Measurements from ENCODE around the gene DCUN1D1. TPM values are rescaled to one million over a fixed set of nuclear protein-coding genes. Genes with fewer than 3 reads are reported as not detected.

DCUN1D1 gene
- total and polyA plus RNA-seq, 2 of the 13 experiments (the other 11 are each of a cell fraction or from before 2014, with no cell fraction given) = 10.5 to 39.7 TPM

GRCh38 chr3:182913889-182914288, 66.4 kb downstream of the DCUN1D1 start:
- BruUV-seq (replicated peaks) = no TSS peak
- in situ Hi-C loops (cut with HindIII; ENCODE audit: extremely low pct_ligation_motif_present, low pct_unique_long_range_greater_than_20kb) = no loop called here
- POLR2A ChIA-PET = no interaction called here
- TF ChIP-seq ZNF720 (CRISPR knock-in tag; IDR thresholded peaks at IDR 0.05) (no peak), IKZF1 (IDR thresholded peaks at IDR 0.05) (no peak), BHLHE40 (IDR thresholded peaks at IDR 0.05; ENCODE audit: low read length) (no peak), ZBTB46 (CRISPR knock-in tag; IDR thresholded peaks at IDR 0.05; ENCODE audit: borderline replicate concordance) (no peak), ZNF274 (CRISPR knock-in tag; IDR thresholded peaks at IDR 0.05) (no peak), ZFP37 (CRISPR knock-in tag; IDR thresholded peaks at IDR 0.05; ENCODE audit: borderline replicate concordance) (no peak), HNRNPUL1 (IDR thresholded peaks at IDR 0.05; ENCODE audit: low read depth, low read length) (no peak), NFAT5 (CRISPR knock-in tag; IDR thresholded peaks at IDR 0.05) (no peak), PPARG (CRISPR knock-in tag; conservative IDR thresholded peaks at IDR 0.05) (no peak), CENPX (CRISPR knock-in tag; IDR thresholded peaks at IDR 0.05) (no peak), GMEB2 (CRISPR knock-in tag; IDR thresholded peaks at IDR 0.05; ENCODE audit: low read depth) (no peak), ZNF430 (CRISPR knock-in tag; IDR thresholded peaks at IDR 0.05) (no peak), PREB (CRISPR knock-in tag; IDR thresholded peaks at IDR 0.05) (no peak)

More at GRCh38 chr3:182913889-182914288, 66.4 kb downstream of the DCUN1D1 start:
- Histone ChIP-seq H3K9ac (ENCODE audit: insufficient read depth, low read depth, low read length) (no peak overlapping the region), H3K4me3 (replicated peaks in 1 of 3; ENCODE audit: insufficient read depth in 1 of 3, low read depth in 2 of 3, low read length in 3 of 3) (no peak overlapping the region), H3K79me2 (ENCODE audit: insufficient read depth, low read length) (no peaks in the 10 kb centered on the region), H3K4me1 (ENCODE audit: insufficient read depth, low read length) (no peaks in the 10 kb centered on the region), H3K4me2 (ENCODE audit: low read depth, low read length) (no peak overlapping the region), H3K27me3 (ENCODE audit: control insufficient read depth in 1 of 2, insufficient read depth in 2 of 2, low read length in 2 of 2) (no peaks in the 10 kb centered on the region), H3K36me3 (replicated peaks in 1 of 2; ENCODE audit: control insufficient read depth in 1 of 2, insufficient read depth in 2 of 2, low read length in 2 of 2) (peaks cover 2 to 5% of the 10 kb centered on the region in 2 experiments; a peak in 1 of 5 replicates), H3K27ac (ENCODE audit: extremely low read length, insufficient read depth, low read length) (no peak overlapping the region), H3K9me3 (ENCODE audit: low read length) (no peaks in the 10 kb centered on the region), H2AFZ (ENCODE audit: low read length) (no peak overlapping the region), H4K20me1 (ENCODE audit: insufficient read depth, low read length) (no peaks in the 10 kb centered on the region)
- CTCF ChIA-PET (ENCODE audit: low intra/inter-chr PET ratio, low total read pairs) = no interaction called here
- no peak for FAIRE-seq
- DNase-seq (ENCODE audit: low spot score) = no peak
- WGBS (ENCODE audit: low lambda C conversion rate) = 96% methylated on average over 4 of the region's 4 CpGs
- intact Hi-C loops (cut with micrococcal nuclease; ENCODE audit: unreplicated experiment) = no loop called here
- ATAC-seq = no peak
